WERI-Rb-1 (cell line): ENCODE results near the gene ANK2.

ENCODE experiments used
- DNase-seq: peaks from one replicate; pipeline ENCODE4 v3.0.0-alpha.2; 2020
- H3K27ac ChIP-seq: fragments of 250-450 bp; sonication (Bioruptor Pico); 2 replicates; pipeline ENCODE4 v1.5.1; 2020; ENCODE audit warnings: mild to moderate bottlenecking, moderate library complexity
- H3K27me3 ChIP-seq: fragments of 250-450 bp; sonication (Bioruptor Pico); 2 replicates; pipeline ENCODE4 v1.5.1; 2021; ENCODE audit warnings: mild to moderate bottlenecking, low read depth, moderate library complexity; ENCODE audit not compliant: insufficient read depth, severe bottlenecking
- H3K36me3 ChIP-seq: fragments of 250-450 bp; sonication (Bioruptor Pico); 2 replicates; pipeline ENCODE4 v1.5.1; 2020; ENCODE audit warnings: mild to moderate bottlenecking, moderate library complexity
- H3K4me3 ChIP-seq: 2 replicates; pipeline ENCODE4 v1.5.1; 2011; ENCODE audit warnings: low read depth, mild to moderate bottlenecking, control low read depth, low read length
- H3K9me3 ChIP-seq: fragments of 250-450 bp; sonication (Bioruptor Pico); 2 replicates; pipeline ENCODE4 v1.5.1; 2021; ENCODE audit warnings: mild to moderate bottlenecking, moderate library complexity; ENCODE audit not compliant: severe bottlenecking
- CTCF ChIP-seq: IDR thresholded peaks from 2 replicates; pipeline ENCODE4 v1.5.1; 2011; ENCODE audit warnings: low read depth, mild to moderate bottlenecking, control low read depth, inconsistent platforms, low read length

Gene ANK2

GRCh38 chr4:113300471-113300928 is 251.0 kb downstream of the ANK2 start:
- no peaks in the 10 kb centered on the region; the same call in 1 of the 2 replicates for H3K36me3 ChIP-seq
- no peaks in the 10 kb centered on the region for H3K9me3 ChIP-seq
- H3K27me3 ChIP-seq, result no peaks in the 10 kb centered on the region
- no peak for TF ChIP-seq CTCF
- no peak for DNase-seq
- no peak overlapping the region for H3K4me3 ChIP-seq
- H3K27ac ChIP-seq, result no peak overlapping the region

- no peak for DNase-seq
- Histone ChIP-seq H3K4me3 (no peak overlapping the region), H3K27me3 (no peaks in the 10 kb centered on the region), H3K9me3 (no peaks in the 10 kb centered on the region), H3K36me3 (no peaks in the 10 kb centered on the region; the same call in 1 of the 2 replicates), H3K27ac (no peak overlapping the region)
- TF ChIP-seq CTCF, result no peak
These were observed 252.6 kb downstream of the ANK2 start for GRCh38 chr4:113302051-113302450.

GRCh38 chr4:113303315-113303714 is 253.9 kb downstream of the ANK2 start:
- no peaks in the 10 kb centered on the region for H3K9me3 ChIP-seq
- H3K4me3 ChIP-seq, result no peak overlapping the region
- no peak overlapping the region for H3K27ac ChIP-seq
- no peak for DNase-seq
- no peak for TF ChIP-seq CTCF
- no peaks in the 10 kb centered on the region; the same call in 1 of the 2 replicates for H3K36me3 ChIP-seq
- H3K27me3 ChIP-seq, result no peaks in the 10 kb centered on the region

GRCh38 chr4:113311047-113311446 is 261.6 kb downstream of the ANK2 start:
- Histone ChIP-seq H3K4me3 (no peak overlapping the region), H3K27ac (no peak overlapping the region), H3K9me3 (no peaks in the 10 kb centered on the region), H3K27me3 (no peaks in the 10 kb centered on the region), H3K36me3 (no peaks in the 10 kb centered on the region; the same call in 1 of the 2 replicates)
- no peak for TF ChIP-seq CTCF
- DNase-seq, result no peak

GRCh38 chr4:113312529-113312928 is 263.1 kb downstream of the ANK2 start:
- Histone ChIP-seq H3K27me3 (no peaks in the 10 kb centered on the region), H3K36me3 (no peaks in the 10 kb centered on the region; the same call in 1 of the 2 replicates), H3K27ac (no peak overlapping the region), H3K4me3 (no peak overlapping the region), H3K9me3 (no peaks in the 10 kb centered on the region)
- no peak for DNase-seq
- no peak for TF ChIP-seq CTCF

GRCh38 chr4:113314426-113314825 is 265.0 kb downstream of the ANK2 start:
- Histone ChIP-seq H3K27ac (no peak overlapping the region), H3K36me3 (no peaks in the 10 kb centered on the region; the same call in 1 of the 2 replicates), H3K4me3 (no peak overlapping the region), H3K27me3 (no peaks in the 10 kb centered on the region), H3K9me3 (no peaks in the 10 kb centered on the region)
- DNase-seq, result no peak
- TF ChIP-seq CTCF, result no peak
